ENCODE results near the gene CFP. TPM values are rescaled to one million over a fixed set of nuclear protein-coding genes. Genes with fewer than 3 reads are reported as not detected.

The CFP gene
- total RNA-seq, 1 donor from 2014 or later, result 0.21 TPM

GRCh38 chrX:47634871-47635575 is 5.3 kb upstream of the CFP start:
- Histone ChIP-seq H3K4me3 (ENCODE audit: low read depth, low read length) (no peak overlapping the region), H3K27me3 (ENCODE audit: control insufficient read depth, insufficient read depth, low read length) (no peaks in the 10 kb centered on the region), H3K36me3 (ENCODE audit: control insufficient read depth, insufficient read depth, low read length) (no peaks in the 10 kb centered on the region)
- TF ChIP-seq CTCF (IDR thresholded peaks at IDR 0.05; ENCODE audit: insufficient read depth, low read length, poor library complexity, severe bottlenecking), result no peak
- DNase-seq (ENCODE audit: low read depth), result no peak

GRCh38 chrX:47633689-47634590 is 4.2 kb upstream of the CFP start:
- Histone ChIP-seq H3K36me3 (ENCODE audit: control insufficient read depth, insufficient read depth, low read length) (no peaks in the 10 kb centered on the region), H3K4me3 (ENCODE audit: low read depth, low read length) (no peak overlapping the region), H3K27me3 (ENCODE audit: control insufficient read depth, insufficient read depth, low read length) (no peaks in the 10 kb centered on the region)
- no peak for DNase-seq (ENCODE audit: low read depth)
- no peak for TF ChIP-seq CTCF (IDR thresholded peaks at IDR 0.05; ENCODE audit: insufficient read depth, low read length, poor library complexity, severe bottlenecking)

GRCh38 chrX:47632666-47633065 is 2.9 kb upstream of the CFP start:
- TF ChIP-seq CTCF (IDR thresholded peaks at IDR 0.05; ENCODE audit: insufficient read depth, low read length, poor library complexity, severe bottlenecking), result no peak
- no peak for DNase-seq (ENCODE audit: low read depth)
- Histone ChIP-seq H3K4me3 (ENCODE audit: low read depth, low read length) (no peak overlapping the region), H3K36me3 (ENCODE audit: control insufficient read depth, insufficient read depth, low read length) (no peaks in the 10 kb centered on the region), H3K27me3 (ENCODE audit: control insufficient read depth, insufficient read depth, low read length) (no peaks in the 10 kb centered on the region)

- TF ChIP-seq CTCF (IDR thresholded peaks at IDR 0.05; ENCODE audit: insufficient read depth, low read length, poor library complexity, severe bottlenecking), result no peak
- no peaks in the 10 kb centered on the region for H3K36me3 ChIP-seq (ENCODE audit: control insufficient read depth, insufficient read depth, low read length)
- DNase-seq (ENCODE audit: low read depth), result no peak
- H3K4me3 ChIP-seq (ENCODE audit: low read depth, low read length), result no peak overlapping the region
- no peaks in the 10 kb centered on the region for H3K27me3 ChIP-seq (ENCODE audit: control insufficient read depth, insufficient read depth, low read length)
These were observed 1.9 kb upstream of the CFP start for GRCh38 chrX:47631676-47632075.

- no peak for DNase-seq (ENCODE audit: low read depth)
- Histone ChIP-seq H3K27me3 (ENCODE audit: control insufficient read depth, insufficient read depth, low read length) (no peaks in the 10 kb centered on the region), H3K4me3 (ENCODE audit: low read depth, low read length) (no peak overlapping the region), H3K36me3 (ENCODE audit: control insufficient read depth, insufficient read depth, low read length) (no peaks in the 10 kb centered on the region)
- TF ChIP-seq CTCF (IDR thresholded peaks at IDR 0.05; ENCODE audit: insufficient read depth, low read length, poor library complexity, severe bottlenecking), result no peak
These were observed 748 bp downstream of the CFP start for GRCh38 chrX:47628982-47629381.

All from kidney epithelial cell (primary cell).